Embryonic facial prominence (tissue), 1 donor: ENCODE results near the gene RANBP10.
"Not testable (repeated sequence)": the region's sequence is repeated elsewhere in the genome, so short reads cannot be mapped to it uniquely, and the experiment has no call there.

Experiments used
- DNase-seq: peaks from one replicate; pipeline ENCODE4 v3.0.0-alpha.2; 2016; ENCODE audit errors: extremely low spot score

RANBP10 gene

GRCh38 chr16:67714522-67714921, 91.8 kb downstream of the RANBP10 start:
- DNase-seq = no peak

GRCh38 chr16:67713647-67714273, 92.6 kb downstream of the RANBP10 start:
- DNase-seq = no peak

DNA sequence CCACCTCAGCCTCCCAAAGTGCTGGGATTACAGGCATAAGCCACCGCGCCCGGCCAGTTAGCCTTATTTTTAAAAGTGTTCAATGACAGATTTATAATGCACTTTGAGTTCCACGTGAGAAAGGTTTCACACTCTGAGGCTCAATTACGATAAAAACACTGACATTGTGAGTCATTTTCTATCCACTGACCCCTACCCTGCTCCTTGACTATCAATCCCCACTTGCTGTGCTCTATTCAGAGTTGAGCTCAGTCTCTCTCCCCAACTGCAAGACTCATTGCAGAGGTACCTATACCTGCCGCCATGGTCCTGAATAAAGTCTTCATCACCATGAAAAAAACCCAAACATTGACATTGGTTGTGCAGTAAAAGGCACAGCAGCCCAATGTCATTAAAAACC, 95.8 kb downstream of the RANBP10 start:
- DNase-seq = no peak

GRCh38 chr16:67709050-67709449, 97.3 kb downstream of the RANBP10 start:
- no peak for DNase-seq

DNA sequence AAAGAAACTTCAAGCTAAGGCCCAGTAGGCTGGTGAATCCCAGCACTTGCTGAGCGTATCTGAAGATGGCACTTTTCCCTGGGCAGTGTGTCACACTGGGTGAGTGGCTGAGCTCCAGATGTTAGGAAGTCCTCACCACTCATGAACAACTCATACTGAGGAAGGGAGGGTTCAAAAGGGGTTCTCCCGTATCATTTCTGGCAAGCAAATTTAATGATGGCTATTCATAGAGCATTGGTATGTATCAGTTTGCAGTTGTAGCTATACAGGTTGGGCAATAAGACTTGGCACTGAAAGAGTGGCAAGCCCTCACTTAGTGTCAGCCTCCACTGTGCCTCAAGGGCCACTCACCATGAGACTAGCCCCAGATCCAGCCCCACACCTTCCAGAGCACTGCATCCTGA, 98.0 kb downstream of the RANBP10 start:
- DNase-seq = no peak

DNA sequence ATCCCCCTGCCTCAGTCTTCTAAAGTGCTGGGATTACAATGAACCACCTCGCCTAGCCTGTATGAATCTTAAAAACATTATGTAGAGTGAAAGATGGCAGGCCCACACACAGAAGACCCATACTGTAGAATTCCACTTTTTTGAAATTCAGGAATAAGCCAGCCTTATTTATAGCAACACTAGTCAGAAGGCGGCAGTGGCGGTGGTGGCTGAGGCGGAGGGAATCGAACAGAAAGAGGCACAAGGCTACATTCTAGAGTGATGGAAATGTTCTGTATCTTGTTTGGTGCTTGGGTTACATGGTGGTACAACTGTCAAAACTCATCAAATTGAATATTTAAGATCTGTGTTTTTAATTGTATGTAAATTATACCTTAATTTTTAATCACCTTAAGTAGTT, 98.6 kb downstream of the RANBP10 start:
- DNase-seq = no peak

- no peak for DNase-seq
These were observed 99.2 kb downstream of the RANBP10 start for GRCh38 chr16:67707210-67707609.

DNA sequence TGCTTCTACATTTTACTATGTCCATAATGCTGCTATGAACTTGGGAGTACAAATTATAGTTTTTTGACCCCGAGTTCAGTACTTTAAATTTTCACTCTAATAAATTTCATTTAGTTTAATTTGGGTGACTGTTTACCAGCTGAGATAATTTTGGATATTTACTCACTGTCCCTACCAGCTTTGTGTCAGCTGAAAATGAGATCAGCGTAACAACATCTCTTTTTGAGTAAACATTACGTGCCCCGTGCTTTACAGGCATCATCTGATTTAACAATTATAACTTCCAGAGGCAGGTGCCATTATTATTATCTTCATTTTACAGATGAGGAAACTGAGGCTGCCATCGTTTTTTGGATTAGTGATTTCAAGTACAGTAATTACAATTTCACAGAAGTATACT, 102.2 kb downstream of the RANBP10 start:
- no peak for DNase-seq

- no peak for DNase-seq
These were observed 102.7 kb downstream of the RANBP10 start for GRCh38 chr16:67703626-67704025.

- no peak for DNase-seq
These were observed 104.2 kb downstream of the RANBP10 start for GRCh38 chr16:67702130-67702529.

GRCh38 chr16:67701420-67701819, 104.9 kb downstream of the RANBP10 start:
- no peak for DNase-seq

- DNase-seq = no peak
These were observed 107.1 kb downstream of the RANBP10 start for GRCh38 chr16:67699265-67699664.

DNA sequence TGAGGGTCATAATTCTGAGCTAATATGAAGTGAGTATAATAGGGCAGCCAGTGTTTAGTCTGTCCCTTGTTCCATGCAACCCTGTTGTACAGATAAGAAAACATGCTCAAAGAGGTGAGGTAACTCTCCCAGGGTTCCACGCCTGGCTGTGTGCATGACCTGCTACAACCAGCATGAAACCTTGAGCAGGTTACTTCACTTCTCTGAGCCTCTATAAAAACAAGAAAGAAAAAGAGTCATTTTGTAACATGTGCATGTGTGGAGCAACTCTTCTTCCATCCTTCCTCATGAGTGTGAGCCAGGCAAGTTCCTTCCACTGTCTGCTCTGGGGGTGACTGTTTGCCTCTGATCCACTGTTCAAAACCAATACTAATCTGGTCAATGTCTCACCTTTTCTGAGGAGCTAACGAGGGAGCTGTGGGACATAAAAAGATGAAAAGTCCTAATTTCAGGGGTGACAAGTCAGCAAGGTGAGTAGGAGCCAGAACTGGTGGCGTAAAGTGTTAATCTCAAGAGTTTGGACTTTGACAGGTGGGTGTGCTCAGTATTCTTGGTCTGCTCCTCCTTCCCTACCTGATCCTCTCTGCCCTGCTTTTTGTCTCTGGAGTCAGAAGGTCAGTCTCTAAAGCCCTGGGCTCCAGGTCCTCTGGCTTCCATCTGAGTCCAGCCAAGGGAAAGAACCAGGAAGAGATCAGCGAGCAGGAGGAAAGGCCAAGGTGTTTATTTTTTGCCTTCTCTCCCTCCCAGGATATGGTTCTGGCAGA, 108.8 kb downstream of the RANBP10 start:
- no peak for DNase-seq

DNA sequence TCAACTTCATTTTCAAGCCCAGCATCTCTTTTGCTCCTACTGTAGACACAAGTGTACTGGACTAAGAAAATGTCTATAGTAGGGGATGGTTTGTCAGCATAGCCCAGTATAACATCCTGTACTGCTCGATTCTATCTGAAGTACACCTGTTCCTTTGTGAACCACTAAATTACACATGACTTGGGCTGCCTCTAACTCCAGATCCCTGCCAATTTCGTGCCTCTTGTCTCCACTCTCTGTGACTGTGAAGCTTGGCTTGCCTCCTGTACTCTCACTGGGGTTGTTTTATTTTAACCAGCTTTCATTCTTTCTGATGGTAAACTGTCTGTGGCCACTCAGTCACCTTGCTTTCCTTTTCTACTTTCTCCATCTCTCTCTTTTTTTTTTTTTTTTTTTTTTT, 111.7 kb downstream of the RANBP10 start:
- no peak for DNase-seq

GRCh38 chr16:67693517-67694285, 112.7 kb downstream of the RANBP10 start:
- DNase-seq = not testable (repeated sequence)

GRCh38 chr16:67685388-67686112, 120.8 kb downstream of the RANBP10 start:
- DNase-seq = no peak

DNA sequence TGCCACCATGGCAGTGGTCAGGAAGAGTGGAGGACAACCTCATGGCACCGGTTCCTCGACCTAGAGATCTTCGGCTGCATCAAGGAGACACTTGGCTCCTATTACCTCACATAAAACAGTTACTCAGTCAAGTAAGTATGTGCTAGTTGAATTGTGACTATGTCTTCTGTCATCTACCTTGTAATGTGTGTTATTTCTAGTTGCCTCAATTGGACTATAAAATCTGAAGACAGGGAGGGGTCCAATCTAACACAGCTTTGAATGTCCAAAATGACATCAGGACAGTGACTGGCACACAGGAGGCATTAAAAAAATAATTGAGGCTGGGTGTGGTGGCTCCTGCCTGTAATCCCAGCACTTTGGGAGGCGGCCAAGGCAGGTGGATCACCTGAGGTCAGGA, 122.6 kb downstream of the RANBP10 start:
- no peak for DNase-seq

- DNase-seq = no peak
These were observed 126.1 kb downstream of the RANBP10 start for GRCh38 chr16:67679935-67680897.

GRCh38 chr16:67678354-67679023, 127.9 kb downstream of the RANBP10 start:
- DNase-seq = no peak

DNA sequence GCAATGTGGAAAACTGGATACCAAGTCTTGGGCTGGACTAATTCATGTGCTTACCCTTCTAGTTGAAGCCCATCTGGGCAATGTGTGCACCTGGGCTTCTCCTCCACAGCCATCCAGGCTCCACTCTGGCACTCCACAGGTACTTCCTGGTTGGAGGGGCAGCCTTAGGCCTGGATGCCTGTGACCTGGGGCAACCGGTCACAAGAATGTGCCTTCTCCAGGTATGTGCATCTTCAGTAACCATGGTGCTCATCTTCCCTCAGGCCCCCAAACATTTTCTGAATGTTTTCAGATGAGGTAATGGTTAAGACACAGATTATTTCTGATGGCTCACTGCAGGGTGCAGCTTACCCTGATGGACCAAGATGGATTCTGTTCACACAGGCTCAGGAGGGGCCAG, 128.6 kb downstream of the RANBP10 start:
- DNase-seq = no peak
